Activated T-helper 2 cell treated with anti-CD3 and anti-CD28 coated beads, Interferon-gamma antibody, Interleukin-2, Interleukin-4, amounts not matched to agents 10 μg/mL and 5 μg/mL and 100 μg/mL, durations not matched to agents 14 hours and 24 hours and 36 hours (primary cell): ENCODE results near the gene TATDN3. TPM values are rescaled to one million over a fixed set of nuclear protein-coding genes. Genes with fewer than 3 reads are reported as not detected.
"Not testable (repeated sequence)": the region's sequence is repeated elsewhere in the genome, so short reads cannot be mapped to it uniquely, and the experiment has no call there.

Experiments used
- DNase-seq: peaks from one replicate; pipeline ENCODE4 v3.0.0; 2021; ENCODE audit warnings: low spot score
- H3K27ac Mint-ChIP-seq: one replicate; pipeline ENCODE4 v1.8.0; 2021; ENCODE audit warnings: mixed read lengths
- H3K27me3 Mint-ChIP-seq: one replicate; pipeline ENCODE4 v1.8.0; 2021; ENCODE audit warnings: low read depth, mixed read lengths
- H3K36me3 Mint-ChIP-seq: one replicate; pipeline ENCODE4 v1.8.0; 2021; ENCODE audit warnings: low read depth, mixed read lengths
- H3K4me1 Mint-ChIP-seq: one replicate; pipeline ENCODE4 v1.8.0; 2021; ENCODE audit warnings: low read depth, mixed read lengths
- H3K4me3 Mint-ChIP-seq: one replicate; pipeline ENCODE4 v1.8.0; 2021; ENCODE audit warnings: low read depth, mild to moderate bottlenecking, moderate library complexity, mixed read lengths
- H3K9me3 Mint-ChIP-seq: one replicate; pipeline ENCODE4 v1.8.0; 2021; ENCODE audit warnings: mixed read lengths
- intact Hi-C: fragments of 100-400 bp; cut with micrococcal nuclease; formaldehyde crosslinking; loops from one replicate; pipeline ENCODE4 v1.15.1; 2023
- total RNA-seq: library from RNA; stranded (reverse); gene quantifications from 2 replicates; pipeline ENCODE4 v1.2.3, GENCODE V29; 2022

Gene TATDN3
- total RNA-seq, 1 donor from 2014 or later: 16.7 TPM

GRCh38 chr1:212820969-212821368, 29.3 kb downstream of the TATDN3 start:
- Mint-ChIP-seq H3K27ac (no peak overlapping the region), H3K4me3 (no peak overlapping the region), H3K9me3 (peaks cover 21% of the 10 kb centered on the region), H3K4me1 (peaks cover 3% of the 10 kb centered on the region), H3K36me3 (peaks cover 6% of the 10 kb centered on the region), H3K27me3 (no peaks in the 10 kb centered on the region)
- intact Hi-C loops: loop anchor here (1.0 kb wide), 1 partner anchor 36 kb away; no protein-coding TSS in a partner anchor
- DNase-seq: no peak

- Mint-ChIP-seq H3K4me1 (peaks cover 3% of the 10 kb centered on the region), H3K36me3 (peaks cover 3% of the 10 kb centered on the region), H3K9me3 (peaks cover 24% of the 10 kb centered on the region), H3K27me3 (no peaks in the 10 kb centered on the region), H3K4me3 (no peak overlapping the region), H3K27ac (no peak overlapping the region)
- intact Hi-C loops: no loop called here
- DNase-seq: no peak
Observed at GRCh38 chr1:212822956-212823355, 31.3 kb downstream of the TATDN3 start.

DNA sequence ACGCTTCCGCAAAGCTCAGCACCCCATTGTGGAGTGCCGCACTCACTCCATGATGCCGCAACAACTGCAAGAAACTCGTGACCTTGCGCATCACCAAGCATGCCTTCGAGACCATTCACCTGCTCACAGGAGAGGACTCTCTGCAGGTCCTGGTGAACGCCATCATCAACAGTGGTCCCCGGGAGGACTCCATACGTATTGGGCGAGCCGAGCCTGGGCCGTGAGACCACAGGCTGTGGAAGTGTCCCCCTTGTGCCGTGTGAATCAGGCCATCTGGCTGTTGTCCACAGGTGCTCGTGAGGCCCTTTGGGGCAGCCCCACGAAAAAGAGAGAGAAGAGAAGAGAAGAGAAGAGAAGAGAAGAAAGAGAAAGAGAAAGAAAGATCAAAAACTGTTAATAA, 32.5 kb downstream of the TATDN3 start:
- H3K9me3 Mint-ChIP-seq: peaks cover 24% of the 10 kb centered on the region
- no peak overlapping the region for H3K4me3 Mint-ChIP-seq
- no peak overlapping the region for H3K27ac Mint-ChIP-seq
- H3K27me3 Mint-ChIP-seq: no peaks in the 10 kb centered on the region
- DNase-seq: no peak
- peaks cover 3% of the 10 kb centered on the region for H3K36me3 Mint-ChIP-seq
- peaks cover 3% of the 10 kb centered on the region for H3K4me1 Mint-ChIP-seq
- intact Hi-C loops: no loop called here

DNA sequence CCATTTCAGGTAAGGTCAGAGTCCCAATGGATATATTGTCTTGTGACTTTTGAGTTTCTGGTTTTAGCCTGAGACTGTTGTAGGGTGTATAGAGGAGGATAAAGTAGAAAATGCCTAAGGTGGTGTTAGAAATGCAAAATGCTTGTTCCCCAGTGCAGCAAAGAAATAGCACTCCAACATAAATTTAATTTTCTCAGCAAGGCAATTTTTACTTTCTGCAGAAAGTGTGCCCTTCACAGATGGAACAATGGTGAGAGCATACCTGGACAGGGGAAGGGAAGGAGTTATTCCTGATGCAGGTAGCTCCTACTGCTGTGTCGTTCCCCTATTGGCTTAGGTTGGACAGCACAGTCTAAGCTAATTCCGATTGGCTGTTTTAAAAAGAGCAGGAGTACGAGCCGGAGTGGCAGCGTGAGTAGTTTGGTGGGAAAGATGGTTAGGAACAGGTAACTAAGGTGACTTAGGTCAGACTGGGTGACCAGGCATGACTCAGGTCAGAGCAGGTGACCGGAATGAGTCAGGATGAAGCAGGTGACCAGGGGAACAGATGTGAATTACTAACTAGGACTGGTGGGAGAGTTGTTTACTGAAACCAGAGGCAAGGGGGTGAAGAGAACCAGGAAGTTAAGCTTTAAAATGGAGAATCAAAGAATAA, 34.2 kb downstream of the TATDN3 start:
- intact Hi-C loops: no loop called here
- Mint-ChIP-seq H3K9me3 (peaks cover 24% of the 10 kb centered on the region), H3K27ac (no peak overlapping the region), H3K27me3 (no peaks in the 10 kb centered on the region), H3K4me1 (no peaks in the 10 kb centered on the region), H3K36me3 (peaks cover 3% of the 10 kb centered on the region), H3K4me3 (no peak overlapping the region)
- no peak for DNase-seq

GRCh38 chr1:212827171-212827776, 35.6 kb downstream of the TATDN3 start:
- Mint-ChIP-seq H3K9me3 (peaks cover 24% of the 10 kb centered on the region), H3K4me3 (no peak overlapping the region), H3K27ac (no peak overlapping the region), H3K4me1 (peaks cover 3% of the 10 kb centered on the region), H3K36me3 (peaks cover 3% of the 10 kb centered on the region), H3K27me3 (no peaks in the 10 kb centered on the region)
- intact Hi-C loops: no loop called here
- DNase-seq: no peak

DNA sequence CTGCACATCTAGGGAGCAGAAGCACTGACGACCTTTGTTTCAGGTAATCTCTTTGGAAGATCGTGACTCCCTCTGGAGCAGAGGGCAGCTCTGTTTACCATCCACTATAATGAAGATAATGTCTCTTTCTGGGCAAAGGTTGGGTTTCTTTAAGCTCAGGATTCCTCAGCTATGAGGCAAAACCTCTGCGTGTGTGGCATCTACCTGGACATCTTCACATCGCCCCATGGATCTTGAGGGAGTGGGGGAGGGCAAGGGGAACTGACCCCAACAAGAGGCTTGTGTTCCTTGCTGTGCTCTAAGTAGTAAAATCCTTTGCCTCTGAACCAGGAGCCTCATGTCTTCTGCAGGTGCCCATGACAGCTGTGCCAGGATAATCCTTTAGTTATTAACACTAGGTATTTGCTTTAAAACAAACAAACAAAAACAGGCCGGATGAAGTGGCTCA, 36.2 kb downstream of the TATDN3 start:
- H3K36me3 Mint-ChIP-seq: peaks cover 3% of the 10 kb centered on the region
- intact Hi-C loops: no loop called here
- H3K4me1 Mint-ChIP-seq: peaks cover 3% of the 10 kb centered on the region
- H3K27ac Mint-ChIP-seq: no peak overlapping the region
- no peak for DNase-seq
- peaks cover 24% of the 10 kb centered on the region for H3K9me3 Mint-ChIP-seq
- H3K4me3 Mint-ChIP-seq: no peak overlapping the region
- no peaks in the 10 kb centered on the region for H3K27me3 Mint-ChIP-seq

DNA sequence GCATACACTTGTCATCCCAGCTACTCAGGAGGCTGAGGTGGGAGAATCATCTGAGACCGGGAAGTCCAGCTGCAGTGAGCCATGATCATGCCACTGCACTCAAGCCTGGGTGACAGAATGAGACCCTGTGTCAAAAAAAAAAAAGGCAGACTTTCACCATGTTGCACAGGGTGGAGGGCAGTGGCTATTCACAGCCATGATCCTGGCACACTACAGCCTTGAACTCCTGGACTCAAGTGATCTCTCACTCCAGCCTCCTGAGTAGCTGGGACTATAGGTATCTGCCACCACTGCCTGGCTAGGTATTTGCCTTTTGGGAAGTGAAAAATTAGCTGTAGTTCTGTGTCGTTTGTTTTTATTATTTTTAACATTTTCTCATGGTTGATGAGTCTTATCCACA, 36.7 kb downstream of the TATDN3 start:
- Mint-ChIP-seq H3K4me3 (no peak overlapping the region), H3K9me3 (peaks cover 24% of the 10 kb centered on the region), H3K27me3 (no peaks in the 10 kb centered on the region), H3K36me3 (peaks cover 3% of the 10 kb centered on the region), H3K4me1 (peaks cover 3% of the 10 kb centered on the region), H3K27ac (no peak overlapping the region)
- no peak for DNase-seq
- intact Hi-C loops: no loop called here

- H3K27ac Mint-ChIP-seq, DNase-seq, H3K36me3 Mint-ChIP-seq, H3K4me1 Mint-ChIP-seq, intact Hi-C loops, H3K4me3 Mint-ChIP-seq, H3K9me3 Mint-ChIP-seq, H3K27me3 Mint-ChIP-seq: not testable (repeated sequence)
Observed at GRCh38 chr1:212833211-212834207, 41.8 kb downstream of the TATDN3 start.

DNA sequence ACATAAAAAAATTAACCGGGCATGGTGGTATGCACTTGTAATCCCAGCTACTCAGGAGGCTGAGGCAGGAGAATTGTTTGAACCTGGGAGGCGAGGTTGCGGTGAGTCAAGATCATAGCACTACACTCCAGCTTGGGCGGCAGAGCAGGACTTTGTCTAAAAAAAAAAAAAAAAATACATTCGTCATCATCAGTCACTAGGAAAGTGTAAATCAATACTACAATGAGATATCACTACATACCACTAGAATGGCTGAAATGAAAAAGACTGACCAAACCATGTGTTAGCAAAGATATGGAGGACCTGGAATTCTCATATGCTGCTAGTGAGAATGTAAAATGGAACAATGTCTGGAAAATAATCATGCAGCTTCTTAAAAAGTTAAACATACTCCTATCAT, 46.5 kb downstream of the TATDN3 start:
- Mint-ChIP-seq H3K4me1 (peaks cover 3% of the 10 kb centered on the region), H3K27me3 (no peaks in the 10 kb centered on the region), H3K27ac (no peak overlapping the region), H3K4me3 (no peak overlapping the region), H3K9me3 (no peaks in the 10 kb centered on the region), H3K36me3 (no peaks in the 10 kb centered on the region)
- intact Hi-C loops: no loop called here
- no peak for DNase-seq

- H3K27me3 Mint-ChIP-seq, DNase-seq, intact Hi-C loops: not testable (repeated sequence)
Observed at GRCh38 chr1:212844521-212844920, 52.8 kb downstream of the TATDN3 start.

GRCh38 chr1:212847549-212847948, 55.9 kb downstream of the TATDN3 start, which contains the start of gene SPATA45:
Gene SPATA45, minus strand, starts transcription at chr1:212847649. Its CDS starts 11,500 bp downstream, at chr1:212836149.
- H3K4me1 Mint-ChIP-seq: no peaks in the 10 kb centered on the region
- H3K27me3 Mint-ChIP-seq: no peaks in the 10 kb centered on the region
- H3K4me3 Mint-ChIP-seq: no peak within 1 kb of the TSS
- no peak for DNase-seq
- no peak within 1 kb of the TSS for H3K27ac Mint-ChIP-seq
- peaks cover 4% of the 10 kb centered on the region for H3K9me3 Mint-ChIP-seq
- intact Hi-C loops: no loop called here
- H3K36me3 Mint-ChIP-seq: peaks cover 6% of the 10 kb centered on the region

More at GRCh38 chr1:212844521-212844920, 52.8 kb downstream of the TATDN3 start:
- H3K27ac Mint-ChIP-seq, H3K4me3 Mint-ChIP-seq, H3K36me3 Mint-ChIP-seq, H3K9me3 Mint-ChIP-seq, H3K4me1 Mint-ChIP-seq: not testable (repeated sequence)

- Mint-ChIP-seq H3K36me3 (peaks cover 19% of the 10 kb centered on the region), H3K4me3 (no peak overlapping the region), H3K27me3 (no peaks in the 10 kb centered on the region), H3K9me3 (peaks cover 4% of the 10 kb centered on the region), H3K4me1 (peaks cover 12% of the 10 kb centered on the region), H3K27ac (no peak overlapping the region)
- intact Hi-C loops: no loop called here
- DNase-seq: no peak
Observed at GRCh38 chr1:212852105-212852688, 60.5 kb downstream of the TATDN3 start.
